HEK293 (cell line): ENCODE data around the gene PPP1R10.

Experiments used
- CTCF ChIA-PET: fragments of 350-600 bp; formaldehyde crosslinking; extraction: SDS; loops from one replicate; lab custom pipeline; 2021; ENCODE audit warnings: antibody characterized with exemption; lab: Yijun Ruan, JAX
- POLR2A ChIA-PET: fragments of 300-600 bp; formaldehyde crosslinking; extraction: SDS; loops from one replicate; lab custom pipeline; 2020; ENCODE audit warnings: antibody characterized with exemption, inconsistent platforms; lab: Yijun Ruan, JAX
- H3K27ac ChIP-seq: fragments of 200-500 bp; sonication (Bioruptor generic); 2 replicates; pipeline ENCODE4 v1.5.1; 2014; ENCODE audit warnings: low read depth, low read length, control low read depth, inconsistent platforms; ENCODE audit errors: extremely low read depth
- H3K36me3 ChIP-seq, 2 experiments: fragments of 200-500 bp in 1 of 2; sonication (Bioruptor generic) in 1 of 2; 1 replicate in 1 of 2; 2 replicates in 1 of 2; pipeline ENCODE4 v1.5.1; 2014 to 2017; ENCODE audit warnings: inconsistent platforms in 2 of 2, low read length in 2 of 2; ENCODE audit not compliant: control insufficient read depth in 2 of 2, insufficient read depth in 1 of 2
- H3K4me1 ChIP-seq: fragments of 200-500 bp; sonication (Bioruptor generic); 2 replicates; pipeline ENCODE4 v1.5.1; 2014; ENCODE audit warnings: mild to moderate bottlenecking, low read length, inconsistent platforms; ENCODE audit not compliant: control insufficient read depth, insufficient read depth
- H3K4me3 ChIP-seq: 2 replicates; pipeline ENCODE4 v1.5.1; 2011; ENCODE audit warnings: low read depth, mild to moderate bottlenecking, control low read depth, low read length, moderate library complexity
- H3K9me3 ChIP-seq: fragments of 200-500 bp; sonication (Bioruptor generic); 2 replicates; pipeline ENCODE4 v1.5.1; 2014; ENCODE audit warnings: low read depth, low read length, inconsistent platforms; ENCODE audit not compliant: control insufficient read depth, insufficient read depth
- BCL11A ChIP-seq: fragments of 450-650 bp; formaldehyde crosslinking; IDR thresholded peaks from 2 replicates; pipeline ENCODE4 v1.5.1; 2016; ENCODE audit warnings: low read depth, missing biosample characterization, missing genetic modification characterization
- INSM2 ChIP-seq: fragments of 450-650 bp; formaldehyde crosslinking; IDR thresholded peaks from 2 replicates; pipeline ENCODE4 v1.5.1; 2016; ENCODE audit warnings: missing biosample characterization, missing genetic modification characterization
- PRDM2 ChIP-seq: fragments of 450-650 bp; formaldehyde crosslinking; IDR thresholded peaks from 2 replicates; pipeline ENCODE4 v1.5.1; 2016; ENCODE audit warnings: missing biosample characterization, missing genetic modification characterization, borderline replicate concordance
- TSHZ1 ChIP-seq: fragments of 450-650 bp; formaldehyde crosslinking; IDR thresholded peaks from 2 replicates; pipeline ENCODE4 v1.5.1; 2016; ENCODE audit warnings: missing biosample characterization, missing genetic modification characterization, borderline replicate concordance
- YY2 ChIP-seq: fragments of 450-650 bp; formaldehyde crosslinking; IDR thresholded peaks from 2 replicates; pipeline ENCODE4 v1.5.1; 2016; ENCODE audit warnings: missing biosample characterization, missing genetic modification characterization
- ZBTB48 ChIP-seq: fragments of 450-650 bp; formaldehyde crosslinking; IDR thresholded peaks from 2 replicates; pipeline ENCODE4 v1.5.1; 2016; ENCODE audit warnings: missing biosample characterization, missing genetic modification characterization
- ZBTB8A ChIP-seq: fragments of 450-650 bp; formaldehyde crosslinking; IDR thresholded peaks from 2 replicates; pipeline ENCODE4 v1.5.1; 2016; ENCODE audit warnings: missing biosample characterization, missing genetic modification characterization
- ZFP3 ChIP-seq: fragments of 450-650 bp; formaldehyde crosslinking; IDR thresholded peaks from 2 replicates; pipeline ENCODE4 v1.5.1; 2016; ENCODE audit warnings: low read depth, missing biosample characterization, missing genetic modification characterization
- ZNF114 ChIP-seq: fragments of 450-650 bp; formaldehyde crosslinking; IDR thresholded peaks from 2 replicates; pipeline ENCODE4 v1.5.0; 2017; ENCODE audit warnings: missing biosample characterization, missing genetic modification characterization
- ZNF184 ChIP-seq: fragments of 450-650 bp; IDR thresholded peaks from 2 replicates; pipeline ENCODE4 v1.5.1; 2018; ENCODE audit warnings: missing biosample characterization, mild to moderate bottlenecking, missing genetic modification characterization
- ZNF2 ChIP-seq: fragments of 450-650 bp; formaldehyde crosslinking; IDR thresholded peaks from 2 replicates; pipeline ENCODE4 v1.5.1; 2016; ENCODE audit warnings: missing biosample characterization, missing genetic modification characterization
- ZNF274 ChIP-seq, 2 experiments: fragments of 200-500 bp in 1 of 2; fragments of 450-650 bp in 1 of 2; sonication (Bioruptor generic) in 1 of 2; formaldehyde crosslinking in 1 of 2; IDR thresholded peaks; 2 replicates each; pipeline versions ENCODE4 v1.5.1 to v1.6.1; 2014 to 2016; ENCODE audit warnings: borderline replicate concordance in 1 of 2, inconsistent platforms in 1 of 2, low read length in 1 of 2, missing biosample characterization in 1 of 2, missing genetic modification characterization in 1 of 2
- ZNF335 ChIP-seq: fragments of 450-650 bp; formaldehyde crosslinking; conservative IDR thresholded peaks from 2 replicates; pipeline ENCODE4 v1.5.1; 2016; ENCODE audit warnings: missing biosample characterization, missing genetic modification characterization
- ZNF341 ChIP-seq: fragments of 450-650 bp; formaldehyde crosslinking; IDR thresholded peaks from 2 replicates; pipeline ENCODE4; 2016; ENCODE audit warnings: low read depth, missing biosample characterization, missing genetic modification characterization
- ZNF621 ChIP-seq: fragments of 450-650 bp; formaldehyde crosslinking; IDR thresholded peaks from 2 replicates; pipeline ENCODE4 v1.5.1; 2017; ENCODE audit warnings: missing biosample characterization, missing genetic modification characterization
- ZNF747 ChIP-seq: fragments of 450-650 bp; formaldehyde crosslinking; IDR thresholded peaks from 2 replicates; pipeline ENCODE4 v1.5.1; 2016; ENCODE audit warnings: missing biosample characterization, missing genetic modification characterization
- ZSCAN16 ChIP-seq: fragments of 450-650 bp; formaldehyde crosslinking; IDR thresholded peaks from 2 replicates; pipeline ENCODE4 v1.5.1; 2016; ENCODE audit warnings: missing biosample characterization, missing genetic modification characterization
- ZSCAN30 ChIP-seq: fragments of 450-650 bp; IDR thresholded peaks from 2 replicates; pipeline ENCODE4 v1.5.1; 2018; ENCODE audit warnings: missing biosample characterization, mild to moderate bottlenecking, missing genetic modification characterization, moderate library complexity

The PPP1R10 gene

GRCh38 chr6:30572148-30572547 is 44.9 kb downstream of the PPP1R10 start:
- ChIA-PET CTCF (interaction anchor here (0.6 kb wide), 1 partner anchor 27 kb away, joined by 3 read pairs; no protein-coding TSS in a partner anchor), POLR2A (interaction anchor here (0.6 kb wide), 1 partner anchor 105 kb away, joined by 5 read pairs; no protein-coding TSS in a partner anchor)
- TF ChIP-seq ZNF274 (IDR thresholded peaks at IDR 0.05; ENCODE audit: low read length) (no peak), ZNF274 (tag by site-specific recombination; IDR thresholded peaks at IDR 0.05; ENCODE audit: borderline replicate concordance) (no peak), ZNF621 (tag by site-specific recombination) (no peak), ZNF335 (tag by site-specific recombination) (no peak), TSHZ1 (tag by site-specific recombination) (no peak), PRDM2 (no peak), ZSCAN16 (tag by site-specific recombination) (no peak), BCL11A (tag by site-specific recombination) (no peak), ZFP3 (tag by site-specific recombination) (no peak), ZNF341 (tag by site-specific recombination) (no peak), ZBTB48 (tag by site-specific recombination) (no peak), ZSCAN30 (tag by site-specific recombination) (no peak), ZNF747 (no peak), YY2 (tag by site-specific recombination) (no peak), INSM2 (tag by site-specific recombination) (no peak), ZNF184 (tag by site-specific recombination) (no peak), ZBTB8A (tag by site-specific recombination) (no peak), ZNF114 (tag by site-specific recombination) (no peak), ZNF2 (tag by site-specific recombination) (no peak)
- no peak overlapping the region; the same call in 1 of the 2 replicates for H3K27ac ChIP-seq
- H3K36me3 ChIP-seq = peaks cover 22 to 30% of the 10 kb centered on the region in 2 experiments
- H3K4me3 ChIP-seq = peak overlapping the region; percentile 94
- H3K4me1 ChIP-seq = peaks cover 9% of the 10 kb centered on the region; the same call in 1 of the 2 replicates
- no peaks in the 10 kb centered on the region for H3K9me3 ChIP-seq
